Endometrial microvascular endothelial cells (primary cell): Measurements from ENCODE around the gene SLC17A2. TPM values are rescaled to one million over a fixed set of nuclear protein-coding genes. Genes with fewer than 3 reads are reported as not detected.
"Not testable (repeated sequence)": the region's sequence is repeated elsewhere in the genome, so short reads cannot be mapped to it uniquely, and the experiment has no call there.

ENCODE experiments used
- in situ Hi-C: cut with HindIII; loops from 2 replicates; pipeline ENCODE4 v1.10.0; 2017; ENCODE audit warnings: low sequenced_read_pairs, low pct_unique_long_range_greater_than_20kb; ENCODE audit errors: inconsistent ontology term
- total RNA-seq: library from RNA; depleted of rRNA; stranded (reverse); fragments of >200 nt; gene quantifications from one replicate; pipeline ENCODE4 v1.2.3, GENCODE V29; 2015; ENCODE audit errors: inconsistent ontology term

SLC17A2 gene
- total RNA-seq, 1 donor from 2014 or later: not detected

DNA sequence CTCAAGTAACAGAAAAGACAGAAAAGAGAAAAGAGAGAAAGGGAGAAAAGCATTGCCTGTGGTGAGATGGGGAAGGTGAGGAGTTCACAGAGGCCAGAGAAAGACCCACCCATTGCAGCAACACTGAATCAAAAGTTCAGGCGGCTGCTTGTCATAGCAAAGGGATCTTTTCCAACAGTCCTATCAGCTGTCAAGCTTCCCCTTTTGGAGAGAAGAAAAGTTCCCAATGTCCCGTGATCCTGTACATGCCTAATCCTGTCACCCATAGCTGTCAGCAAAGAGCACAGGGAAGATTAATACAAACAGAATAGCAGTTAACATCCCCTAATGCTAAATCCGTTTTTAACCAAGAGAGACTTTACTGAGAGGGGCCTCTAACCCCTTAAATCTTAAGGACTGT, 23.2 kb upstream of the SLC17A2 start:
- in situ Hi-C loops: no loop called here

- in situ Hi-C loops: no loop called here
These were observed 22.0 kb upstream of the SLC17A2 start for GRCh38 chr6:25952535-25952934.

DNA sequence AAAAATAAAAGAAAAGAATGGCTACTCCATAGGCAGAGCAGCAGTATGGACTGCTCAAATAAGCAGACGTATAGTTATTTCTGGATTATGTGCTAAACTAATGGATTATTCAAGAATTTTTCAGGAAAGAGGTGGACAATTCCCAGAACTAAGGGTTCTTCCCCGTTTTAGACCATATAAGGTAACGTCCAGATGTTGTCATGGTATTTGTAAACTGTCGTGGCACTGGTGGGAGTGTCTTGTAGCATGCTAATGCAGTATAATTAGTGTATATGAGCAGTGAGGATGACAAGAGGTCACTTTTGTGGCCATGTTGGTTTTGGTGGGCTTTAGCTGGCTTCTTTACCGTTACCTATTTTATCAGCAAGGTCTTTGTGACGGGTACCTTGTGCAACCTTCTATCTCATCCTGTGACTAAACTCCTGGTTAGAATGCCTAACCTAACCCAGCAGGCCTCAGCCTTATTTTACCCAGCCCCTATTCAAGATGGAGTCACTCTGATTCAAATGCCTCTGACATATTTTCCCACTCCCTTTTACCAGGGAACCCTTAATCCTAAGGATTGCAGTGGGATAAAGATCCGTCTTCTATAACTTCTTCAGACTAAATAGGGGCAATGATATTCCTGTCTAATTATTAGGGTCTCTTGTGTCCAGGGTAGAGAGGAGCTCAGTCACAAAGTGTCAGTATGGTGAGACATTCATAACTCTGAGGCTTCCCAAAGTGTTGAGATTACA, 21.0 kb upstream of the SLC17A2 start:
- in situ Hi-C loops: no loop called here

DNA sequence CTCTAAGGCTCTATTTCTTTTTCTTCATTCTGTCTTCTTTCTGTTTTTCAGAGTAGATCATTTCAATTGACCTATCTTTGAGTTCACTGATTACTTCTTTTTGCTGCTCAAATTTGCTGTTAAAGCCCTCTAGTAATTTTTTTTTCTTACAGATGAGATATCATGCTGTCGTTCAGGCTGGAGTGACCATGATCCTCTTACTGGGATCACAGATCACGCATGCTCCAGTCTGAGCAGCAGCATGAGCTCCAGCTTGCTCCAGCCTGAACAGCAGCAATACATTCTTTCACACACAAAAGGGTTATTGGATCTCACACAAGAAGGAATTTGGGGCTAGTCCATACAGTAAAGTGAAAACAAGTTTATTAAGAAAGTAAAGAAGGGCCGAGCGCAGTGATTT, 19.8 kb upstream of the SLC17A2 start:
- in situ Hi-C loops: no loop called here

DNA sequence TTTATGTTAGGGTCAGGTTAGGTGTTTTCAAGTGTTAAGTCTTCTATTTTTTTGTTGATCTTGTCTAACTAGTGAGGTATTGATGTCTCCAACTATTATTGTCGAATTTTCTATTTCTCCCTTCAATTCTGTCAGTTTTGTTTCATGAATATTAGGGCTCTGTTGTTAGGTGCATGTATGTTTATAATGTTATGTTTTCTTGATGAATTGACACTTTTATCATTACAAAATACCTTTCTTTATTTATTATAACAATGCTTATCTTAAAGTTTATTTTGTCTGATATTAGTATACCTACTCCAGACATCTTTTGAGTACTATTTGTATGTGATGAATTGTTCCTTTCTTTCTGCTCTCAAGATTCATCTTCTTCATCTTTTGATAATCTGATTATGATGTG, 19.2 kb upstream of the SLC17A2 start:
- in situ Hi-C loops: no loop called here

GRCh38 chr6:25947492-25947891, 17.0 kb upstream of the SLC17A2 start:
- in situ Hi-C loops: not testable (repeated sequence)

- in situ Hi-C loops: no loop called here
These were observed 16.1 kb upstream of the SLC17A2 start for GRCh38 chr6:25946631-25947030.

GRCh38 chr6:25945738-25946137, 15.2 kb upstream of the SLC17A2 start:
- in situ Hi-C loops: not testable (repeated sequence)

DNA sequence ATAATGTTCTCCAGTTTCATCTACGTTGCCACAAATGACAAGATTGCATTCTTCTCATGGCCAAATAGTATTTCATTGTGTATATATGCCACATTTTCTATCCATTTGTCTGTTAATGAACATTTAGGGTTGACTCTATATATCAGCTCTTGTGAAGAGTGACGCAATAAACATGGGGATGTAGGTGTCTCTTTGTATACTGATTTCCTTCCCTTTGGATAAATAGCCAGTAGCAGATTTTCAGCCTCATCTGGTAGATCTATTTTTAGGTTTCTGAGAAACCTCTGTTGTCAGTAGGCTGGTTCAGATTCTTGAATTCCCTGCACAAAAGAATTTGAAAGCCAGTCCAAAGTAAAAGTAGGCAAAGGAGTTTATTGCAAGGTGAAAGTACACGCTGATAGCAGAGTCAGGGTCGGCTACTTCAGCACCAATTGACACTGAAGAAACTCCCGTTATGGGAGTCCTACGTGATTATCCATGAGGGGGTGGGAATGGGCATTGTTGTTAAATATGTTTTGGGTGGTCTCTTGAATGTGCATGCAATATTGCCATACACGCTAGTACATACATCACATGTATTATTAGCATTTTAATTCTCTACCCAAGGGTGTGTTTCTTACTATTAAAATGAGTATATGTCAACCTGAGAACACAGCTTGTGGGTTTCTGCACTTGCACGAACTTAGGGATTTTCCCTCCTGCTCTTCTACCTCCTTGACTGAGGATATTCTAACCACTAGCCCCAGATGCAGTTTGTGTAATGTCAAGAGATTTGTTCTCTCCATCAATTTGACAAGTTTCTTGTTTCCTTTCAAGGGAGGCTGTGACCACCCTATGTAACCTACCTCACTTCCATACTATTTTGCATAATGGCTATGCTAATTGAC, 14.4 kb upstream of the SLC17A2 start:
- in situ Hi-C loops: no loop called here

- in situ Hi-C loops: no loop called here
These were observed 13.4 kb upstream of the SLC17A2 start for GRCh38 chr6:25943887-25944286.

- in situ Hi-C loops: no loop called here
These were observed 12.2 kb upstream of the SLC17A2 start for GRCh38 chr6:25942561-25943147.

DNA sequence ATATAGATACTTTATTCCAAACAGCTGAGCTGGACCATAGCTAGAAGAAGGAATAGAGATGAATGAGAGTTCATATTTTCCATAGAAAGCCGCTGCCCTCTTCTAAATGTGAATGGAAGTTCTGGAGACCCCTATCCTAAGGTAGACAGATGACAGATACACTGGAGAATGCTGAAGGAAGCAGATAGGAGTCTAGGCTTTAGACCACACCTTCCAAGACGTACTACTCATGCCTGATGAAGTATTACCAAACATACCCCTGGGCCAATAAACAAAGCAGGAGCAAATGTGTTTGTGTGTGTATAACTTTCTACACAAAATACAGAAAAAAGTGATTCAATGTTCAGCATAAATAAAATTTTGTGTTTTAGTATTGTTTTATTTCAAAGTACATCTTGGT, 9.1 kb upstream of the SLC17A2 start:
- in situ Hi-C loops: no loop called here

DNA sequence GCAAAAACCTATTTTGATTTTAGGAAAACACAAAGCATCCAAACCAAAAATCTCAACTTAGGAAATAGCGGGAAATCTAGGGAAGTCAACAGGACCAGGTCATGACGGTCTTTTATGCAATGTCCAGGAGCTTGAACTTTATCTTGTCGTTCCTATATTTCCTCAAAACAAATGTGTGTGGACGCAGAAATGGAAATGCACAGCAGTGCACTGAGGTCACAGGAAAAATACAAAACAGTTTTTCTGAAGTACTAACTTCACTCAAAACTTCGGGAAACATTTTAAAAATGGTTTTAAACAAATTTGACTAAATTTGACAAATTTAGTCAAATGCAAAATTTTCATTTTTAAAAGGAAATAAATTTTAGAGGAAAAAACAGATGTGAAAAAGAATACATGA, 5.5 kb upstream of the SLC17A2 start:
- in situ Hi-C loops: no loop called here

GRCh38 chr6:25934735-25935313, 4.3 kb upstream of the SLC17A2 start:
- in situ Hi-C loops: no loop called here

- in situ Hi-C loops: no loop called here
These were observed 3.7 kb upstream of the SLC17A2 start for GRCh38 chr6:25934156-25934555.

- in situ Hi-C loops: no loop called here
These were observed 869 bp upstream of the SLC17A2 start for GRCh38 chr6:25931411-25931709.

GRCh38 chr6:25929785-25930184, 706 bp downstream of the SLC17A2 start:
- in situ Hi-C loops: not testable (repeated sequence)

- in situ Hi-C loops: no loop called here
These were observed 1.7 kb downstream of the SLC17A2 start for GRCh38 chr6:25928562-25929324.

GRCh38 chr6:25927756-25928216, 2.7 kb downstream of the SLC17A2 start:
- in situ Hi-C loops: no loop called here
